ENCODE measurements around the gene CCSER2. TPM values are rescaled to one million over a fixed set of nuclear protein-coding genes. Genes with fewer than 3 reads are reported as not detected.
"Not testable (repeated sequence)": the region's sequence is repeated elsewhere in the genome, so short reads cannot be mapped to it uniquely, and the experiment has no call there.

The CCSER2 gene
- total RNA-seq, 4 donors from 2014 or later = 50.1 to 71.0 (median 58.4) TPM

- intact Hi-C loops (cut with DNase I) = no loop called here
- no peak for DNase-seq
- Histone ChIP-seq H3K9me3 (no peaks in the 10 kb centered on the region), H3K27me3 (no peaks in the 10 kb centered on the region), H3K4me1 (peaks cover 11 to 15% of the 10 kb centered on the region in 2 donors), H3K4me3 (replicated peaks in 1 of 3) (no peak overlapping the region), H3K36me3 (no peaks in the 10 kb centered on the region), H3K27ac (no peak overlapping the region)
- TF ChIP-seq POLR2A (IDR thresholded peaks at IDR 0.05) = no peak
- no peak for TF ChIP-seq CTCF (IDR thresholded peaks at IDR 0.05)
- WGBS, 2 donors = 93 to 96% methylated on average over 9 of the region's 9 CpGs
Measured at GRCh38 chr10:84493951-84494848, 165.8 kb downstream of the CCSER2 start.

DNA sequence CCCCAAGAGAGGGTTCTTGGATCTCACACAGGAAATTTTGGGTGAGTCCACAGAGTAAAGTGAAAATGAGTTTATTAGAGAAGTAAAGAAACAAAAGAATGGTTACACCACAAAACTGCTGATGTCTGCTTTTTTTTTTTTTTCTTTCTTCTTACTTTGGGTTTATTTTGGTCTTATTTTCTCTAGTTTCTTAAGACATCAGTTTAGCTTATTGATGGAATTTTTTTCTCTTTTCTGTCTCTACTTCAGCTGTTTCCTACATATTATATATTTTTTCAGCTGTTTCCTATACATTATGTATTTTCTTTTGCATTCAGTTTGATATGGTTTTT is 166.4 kb downstream of the CCSER2 start:
- Histone ChIP-seq H3K27ac (no peak overlapping the region), H3K4me1 (peaks cover 17 to 18% of the 10 kb centered on the region in 2 donors), H3K36me3 (no peaks in the 10 kb centered on the region), H3K9me3 (no peaks in the 10 kb centered on the region), H3K4me3 (replicated peaks in 1 of 3) (no peak overlapping the region), H3K27me3 (no peaks in the 10 kb centered on the region)
- TF ChIP-seq CTCF (IDR thresholded peaks at IDR 0.05) (no peak), POLR2A (IDR thresholded peaks at IDR 0.05) (no peak)
- no peak for DNase-seq
- intact Hi-C loops (cut with DNase I) = no loop called here

- 51 to 62% methylated on average over 1 of the region's 1 CpG for WGBS, 2 donors
Measured at GRCh38 chr10:84497978-84498377, 169.6 kb downstream of the CCSER2 start.

GRCh38 chr10:84499039-84499438 is 170.7 kb downstream of the CCSER2 start:
- H3K4me1 ChIP-seq = peaks cover 13 to 35% of the 10 kb centered on the region in 2 donors
- H3K9me3 ChIP-seq; DNase-seq; intact Hi-C loops (cut with DNase I); H3K27me3 ChIP-seq; H3K36me3 ChIP-seq; H3K4me3 ChIP-seq (replicated peaks in 1 of 3); H3K27ac ChIP-seq: not testable (repeated sequence)
- WGBS, 2 donors = 98% methylated on average over 9 of the region's 9 CpGs

More at GRCh38 chr10:84497978-84498377, 169.6 kb downstream of the CCSER2 start:
- intact Hi-C loops (cut with DNase I) = no loop called here
- no peaks in the 10 kb centered on the region for H3K36me3 ChIP-seq
- H3K27me3 ChIP-seq = no peaks in the 10 kb centered on the region
- H3K9me3 ChIP-seq = no peaks in the 10 kb centered on the region
- H3K4me3 ChIP-seq (replicated peaks in 1 of 3) = no peak overlapping the region
- H3K4me1 ChIP-seq = peaks cover 20 to 28% of the 10 kb centered on the region in 2 donors
- H3K27ac ChIP-seq = no peak overlapping the region
- TF ChIP-seq CTCF (IDR thresholded peaks at IDR 0.05) (no peak), POLR2A (IDR thresholded peaks at IDR 0.05) (no peak)
- DNase-seq = no peak

- Histone ChIP-seq H3K4me3 (replicated peaks in 1 of 3) (no peak overlapping the region), H3K36me3 (no peaks in the 10 kb centered on the region), H3K27ac (no peak overlapping the region), H3K4me1 (peaks cover 5 to 37% of the 10 kb centered on the region in 2 donors), H3K9me3 (no peaks in the 10 kb centered on the region), H3K27me3 (no peaks in the 10 kb centered on the region)
- DNase-seq = no peak
- TF ChIP-seq POLR2A (IDR thresholded peaks at IDR 0.05) (no peak), CTCF (IDR thresholded peaks at IDR 0.05) (no peak)
- 58 to 64% methylated on average over 3 of the region's 3 CpGs for WGBS, 2 donors
- intact Hi-C loops (cut with DNase I) = no loop called here
Measured at GRCh38 chr10:84499846-84500245, 171.5 kb downstream of the CCSER2 start.

Measured in thyroid gland (tissue), 4 donors.